DOHH2 (cell line): ENCODE data around the gene ENDOV.

Source experiments
- H3F3A ChIP-seq: fragments of 200-600 bp; sonication (generic), shearing (Covaris generic); 2 replicates; pipeline ENCODE4 v1.6.0; 2016; ENCODE audit warnings: antibody characterized with exemption, mild to moderate bottlenecking; ENCODE audit not compliant: control insufficient read depth, insufficient read depth
- H3K27ac ChIP-seq: fragments of 200-600 bp; sonication (generic); 2 replicates; pipeline ENCODE4 v1.5.1; 2014; ENCODE audit warnings: low read depth, mild to moderate bottlenecking, low read length, moderate library complexity
- H3K27me3 ChIP-seq: fragments of 200-600 bp; sonication (generic); 2 replicates; pipeline ENCODE4 v1.6.1; 2014; ENCODE audit warnings: mild to moderate bottlenecking, low read length, mixed read lengths; ENCODE audit not compliant: control insufficient read depth
- H3K36me3 ChIP-seq: fragments of 200-600 bp; sonication (generic); 2 replicates; pipeline ENCODE4 v1.6.1; 2014; ENCODE audit warnings: mild to moderate bottlenecking, low read length, moderate library complexity, mixed read lengths; ENCODE audit not compliant: control insufficient read depth
- H3K4me1 ChIP-seq: fragments of 200-600 bp; sonication (generic); 2 replicates; pipeline ENCODE4 v1.6.1; 2014; ENCODE audit warnings: mild to moderate bottlenecking, low read length, mixed read lengths; ENCODE audit not compliant: control insufficient read depth
- H3K4me2 ChIP-seq: fragments of 200-600 bp; sonication (generic); 2 replicates; pipeline ENCODE4 v1.6.0; 2014; ENCODE audit warnings: mild to moderate bottlenecking, low read length, moderate library complexity
- H3K4me3 ChIP-seq: fragments of 200-600 bp; sonication (generic); 2 replicates; pipeline ENCODE4 v1.5.1; 2014; ENCODE audit warnings: mild to moderate bottlenecking, low read length, mixed read lengths
- H3K79me2 ChIP-seq: fragments of 200-600 bp; sonication (generic); 2 replicates; pipeline ENCODE4 v1.6.1; 2014; ENCODE audit warnings: mild to moderate bottlenecking, low read length, mixed read lengths; ENCODE audit not compliant: control insufficient read depth
- H3K9me2 ChIP-seq: fragments of 200-600 bp; sonication (generic); replicated peaks from 2 replicates; pipeline ENCODE4 v1.6.1; 2014; ENCODE audit warnings: mild to moderate bottlenecking, low read length, mixed read lengths; ENCODE audit not compliant: control insufficient read depth
- H3K9me3 ChIP-seq: fragments of 200-600 bp; sonication (generic); 2 replicates; pipeline ENCODE4 v1.6.1; 2014; ENCODE audit warnings: antibody characterized with exemption, low read length, mixed read lengths; ENCODE audit not compliant: control insufficient read depth, insufficient read depth
- H4K20me1 ChIP-seq: fragments of 200-600 bp; sonication (generic); 2 replicates; pipeline ENCODE4 v1.6.0; 2014; ENCODE audit warnings: low read depth, mild to moderate bottlenecking, antibody characterized with exemption, low read length, moderate library complexity; ENCODE audit not compliant: control insufficient read depth, insufficient read depth
- EZH2phosphoT487 ChIP-seq: fragments of 200-600 bp; sonication (generic); IDR thresholded peaks from 2 replicates; pipeline ENCODE4 v1.6.1; 2017; ENCODE audit warnings: borderline replicate concordance, mild to moderate bottlenecking, antibody characterized with exemption, low read length, moderate library complexity, mixed read lengths
- TF ChIP-seq, protein P1 (sequence below): fragments of 200-600 bp; sonication (generic); IDR thresholded peaks from one replicate; pipeline ENCODE4 v1.5.1; 2014; ENCODE audit warnings: antibody characterized with exemption, mild to moderate bottlenecking, low read depth, low read length; ENCODE audit not compliant: poor library complexity, severe bottlenecking

The ENDOV gene

DNA sequence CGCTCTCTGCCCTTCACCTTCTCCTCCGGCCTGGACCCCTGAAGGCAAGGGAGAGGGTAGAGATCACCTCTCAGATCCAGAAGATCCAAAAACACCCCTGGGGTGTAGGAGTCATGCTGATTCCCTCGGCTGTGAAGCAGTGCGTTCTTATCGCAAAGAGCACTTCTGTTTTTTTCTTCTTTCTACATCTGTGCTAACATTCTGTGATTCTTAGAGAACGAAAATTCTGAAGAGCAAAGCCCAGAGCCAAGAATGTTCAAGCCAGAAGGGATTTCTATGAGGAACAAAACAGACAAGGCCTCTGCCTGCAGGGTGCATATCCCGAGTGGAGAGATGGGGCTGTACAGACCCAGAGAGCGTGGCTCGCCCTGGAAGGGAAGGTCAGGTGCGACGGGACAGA, 44.3 kb downstream of the ENDOV start:
- Histone ChIP-seq H3K9me2 (no peaks in the 10 kb centered on the region), H3K4me3 (no peak overlapping the region), H3F3A (no peaks in the 10 kb centered on the region), H4K20me1 (no peaks in the 10 kb centered on the region), H3K79me2 (0 out of 2 replicates have a peak, but pooled peaks cover under 1% of the 10 kb centered on the region), H3K9me3 (no peaks in the 10 kb centered on the region), H3K36me3 (peaks cover 1% of the 10 kb centered on the region; the same call in 1 of the 2 replicates), H3K27me3 (peaks cover 7% of the 10 kb centered on the region; the same call in 1 of the 2 replicates), H3K4me1 (peaks cover 9% of the 10 kb centered on the region), H3K27ac (no peak overlapping the region), H3K4me2 (no peak overlapping the region)
- TF ChIP-seq, protein P1, sequence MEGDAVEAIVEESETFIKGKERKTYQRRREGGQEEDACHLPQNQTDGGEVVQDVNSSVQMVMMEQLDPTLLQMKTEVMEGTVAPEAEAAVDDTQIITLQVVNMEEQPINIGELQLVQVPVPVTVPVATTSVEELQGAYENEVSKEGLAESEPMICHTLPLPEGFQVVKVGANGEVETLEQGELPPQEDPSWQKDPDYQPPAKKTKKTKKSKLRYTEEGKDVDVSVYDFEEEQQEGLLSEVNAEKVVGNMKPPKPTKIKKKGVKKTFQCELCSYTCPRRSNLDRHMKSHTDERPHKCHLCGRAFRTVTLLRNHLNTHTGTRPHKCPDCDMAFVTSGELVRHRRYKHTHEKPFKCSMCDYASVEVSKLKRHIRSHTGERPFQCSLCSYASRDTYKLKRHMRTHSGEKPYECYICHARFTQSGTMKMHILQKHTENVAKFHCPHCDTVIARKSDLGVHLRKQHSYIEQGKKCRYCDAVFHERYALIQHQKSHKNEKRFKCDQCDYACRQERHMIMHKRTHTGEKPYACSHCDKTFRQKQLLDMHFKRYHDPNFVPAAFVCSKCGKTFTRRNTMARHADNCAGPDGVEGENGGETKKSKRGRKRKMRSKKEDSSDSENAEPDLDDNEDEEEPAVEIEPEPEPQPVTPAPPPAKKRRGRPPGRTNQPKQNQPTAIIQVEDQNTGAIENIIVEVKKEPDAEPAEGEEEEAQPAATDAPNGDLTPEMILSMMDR = no peak
- TF ChIP-seq EZH2phosphoT487 = no peak

DNA sequence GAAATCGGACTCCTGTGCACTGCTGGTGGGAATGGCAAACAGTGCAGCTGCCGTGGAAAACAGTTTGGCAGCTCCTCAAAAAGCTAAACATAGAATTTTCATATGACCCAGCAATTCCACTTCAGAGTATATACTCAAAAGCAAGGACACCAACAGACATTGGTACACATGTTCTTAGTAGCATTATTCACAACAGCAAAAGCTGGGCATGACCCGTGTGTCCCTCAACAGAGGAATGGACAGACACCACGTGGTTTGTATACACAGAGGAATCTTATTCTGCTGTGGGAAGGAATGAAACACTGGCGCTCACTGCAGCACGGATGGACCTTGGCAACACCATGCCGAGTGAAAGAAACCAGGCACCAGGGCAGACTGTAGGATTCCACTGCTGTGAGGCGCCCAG, 45.5 kb downstream of the ENDOV start:
- Histone ChIP-seq H3K79me2 (no peaks in the 10 kb centered on the region), H3K4me2 (no peak overlapping the region), H3K27ac (no peak overlapping the region), H3K27me3 (peaks cover 7% of the 10 kb centered on the region; the same call in 1 of the 2 replicates), H3K9me2 (no peaks in the 10 kb centered on the region), H3K4me1 (peaks cover 5% of the 10 kb centered on the region), H4K20me1 (no peaks in the 10 kb centered on the region), H3K4me3 (no peak overlapping the region), H3F3A (no peaks in the 10 kb centered on the region), H3K36me3 (no peaks in the 10 kb centered on the region), H3K9me3 (no peaks in the 10 kb centered on the region)
- TF ChIP-seq, protein P1 = no peak
- TF ChIP-seq EZH2phosphoT487 = no peak

DNA sequence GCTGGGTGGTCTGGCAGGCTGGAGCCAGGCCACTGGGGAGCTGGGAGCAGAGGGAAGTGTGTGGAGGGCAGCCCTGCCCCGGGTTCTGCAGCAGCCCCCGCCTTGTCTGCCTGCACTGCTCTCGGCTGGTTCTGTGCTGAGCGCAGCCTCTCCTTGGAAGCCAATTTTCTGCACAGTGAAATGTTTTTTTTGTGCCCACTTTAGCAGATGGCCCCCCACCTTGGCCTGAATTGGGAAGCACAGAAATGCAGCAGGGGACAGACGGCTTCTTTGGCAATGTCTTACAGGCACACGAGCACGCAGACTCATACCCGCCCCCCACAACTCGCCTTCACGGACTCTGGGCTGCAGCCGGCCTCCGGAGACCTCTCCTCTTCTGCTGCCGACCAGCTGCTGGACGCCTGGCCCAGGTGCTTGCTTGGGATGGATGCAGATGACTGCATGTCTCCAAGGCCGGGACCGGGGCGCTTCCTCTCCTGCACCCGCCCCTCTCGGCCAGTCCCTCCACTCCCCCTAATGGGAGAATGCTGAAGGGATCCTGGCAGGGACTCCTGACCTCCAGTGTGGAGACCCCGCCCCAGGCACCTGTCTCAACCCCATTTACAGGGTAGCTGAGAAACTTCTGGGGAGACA, 46.7 kb downstream of the ENDOV start:
- H4K20me1 ChIP-seq = no peaks in the 10 kb centered on the region
- no peak overlapping the region for H3K4me3 ChIP-seq
- peaks cover 7% of the 10 kb centered on the region; the same call in 1 of the 2 replicates for H3K27me3 ChIP-seq
- H3K4me2 ChIP-seq = no peak overlapping the region
- TF ChIP-seq, protein P1 = no peak
- TF ChIP-seq EZH2phosphoT487 = no peak
- H3F3A ChIP-seq = no peaks in the 10 kb centered on the region
- no peaks in the 10 kb centered on the region for H3K36me3 ChIP-seq
- H3K9me2 ChIP-seq = no peaks in the 10 kb centered on the region
- H3K27ac ChIP-seq = no peak overlapping the region
- no peaks in the 10 kb centered on the region for H3K79me2 ChIP-seq
- H3K9me3 ChIP-seq = no peaks in the 10 kb centered on the region
- H3K4me1 ChIP-seq = no peaks in the 10 kb centered on the region
